Left ventricle myocardium inferior (tissue), 1 donor: ENCODE data around the gene RNASEH2A. TPM values are rescaled to one million over a fixed set of nuclear protein-coding genes. Genes with fewer than 3 reads are reported as not detected.
"Not testable (repeated sequence)": the region's sequence is repeated elsewhere in the genome, so short reads cannot be mapped to it uniquely, and the experiment has no call there.

Experiments
- DNase-seq: peaks from one replicate; pipeline ENCODE4 v3.0.0-alpha.2; 2020
- H3K27ac ChIP-seq: fragments of 200-600 bp; replicated peaks from 2 replicates; pipeline ENCODE4 v1.8.0; 2021
- H3K27me3 ChIP-seq: fragments of 200-600 bp; 2 replicates; pipeline ENCODE4 v1.8.0; 2021; ENCODE audit warnings: low read depth
- H3K36me3 ChIP-seq: fragments of 200-600 bp; 2 replicates; pipeline ENCODE4 v1.8.0; 2021
- H3K4me1 ChIP-seq: fragments of 200-600 bp; 2 replicates; pipeline ENCODE4 v1.8.0; 2021
- H3K4me3 ChIP-seq: fragments of 200-600 bp; 2 replicates; pipeline ENCODE4 v1.8.0; 2021; ENCODE audit warnings: mild to moderate bottlenecking, moderate library complexity
- H3K9me3 ChIP-seq: fragments of 200-600 bp; replicated peaks from 2 replicates; pipeline ENCODE4 v1.8.0; 2021
- CTCF ChIP-seq: fragments of 200-600 bp; IDR thresholded peaks from 2 replicates; pipeline ENCODE4 v1.8.0; 2021; ENCODE audit warnings: antibody characterized with exemption, mild to moderate bottlenecking, borderline replicate concordance
- intact Hi-C: fragments of 100-400 bp; cut with micrococcal nuclease; formaldehyde crosslinking; loops from one replicate; pipeline ENCODE4 v1.11.0; 2022
- total RNA-seq: library from RNA; stranded (reverse); fragmentation: NEBNext Ultra II Directional; extraction: Animal tissue kit (Norgen Biotek cat#: 25700); gene quantifications from one replicate; pipeline ENCODE4 v1.2.1, GENCODE V29; 2021
- donor health status: DM: no; HTN: yes; CAD: no; lungs with severe emphysema.

The RNASEH2A gene
- total RNA-seq, 1 donor from 2014 or later: 2.5 TPM

- Histone ChIP-seq H3K4me1 (peaks cover 60% of the 10 kb centered on the region), H3K36me3 (peaks cover 38% of the 10 kb centered on the region), H3K4me3 (peak overlapping the region; percentile 20), H3K27me3 (no peaks in the 10 kb centered on the region), H3K9me3 (no peaks in the 10 kb centered on the region), H3K27ac (peak overlapping the region; percentile 96)
- peak; percentile 59 for DNase-seq
- intact Hi-C loops: no loop called here
- peak; percentile 97 for TF ChIP-seq CTCF
These were observed 10.0 kb upstream of the RNASEH2A start for GRCh38 chr19:12796146-12797071.

- H3K4me1 ChIP-seq: peaks cover 60% of the 10 kb centered on the region
- no peak for DNase-seq
- no peaks in the 10 kb centered on the region for H3K27me3 ChIP-seq
- H3K4me3 ChIP-seq: no peak overlapping the region
- no peak for TF ChIP-seq CTCF
- H3K36me3 ChIP-seq: peaks cover 38% of the 10 kb centered on the region
- H3K27ac ChIP-seq: peak overlapping the region; percentile 96
- intact Hi-C loops: no loop called here
- H3K9me3 ChIP-seq: no peaks in the 10 kb centered on the region
These were observed 9.2 kb upstream of the RNASEH2A start for GRCh38 chr19:12797141-12797587.

- H3K27me3 ChIP-seq, H3K4me3 ChIP-seq, H3K27ac ChIP-seq, H3K9me3 ChIP-seq, DNase-seq, intact Hi-C loops: not testable (repeated sequence)
- Histone ChIP-seq H3K36me3 (peaks cover 38% of the 10 kb centered on the region), H3K4me1 (peaks cover 60% of the 10 kb centered on the region)
These were observed 8.8 kb upstream of the RNASEH2A start for GRCh38 chr19:12797607-12798006.

- H3K27me3 ChIP-seq: no peaks in the 10 kb centered on the region
- peak overlapping the region; percentile 93 for H3K27ac ChIP-seq
- peaks cover 40% of the 10 kb centered on the region for H3K4me1 ChIP-seq
- intact Hi-C loops: no loop called here
- H3K9me3 ChIP-seq: no peaks in the 10 kb centered on the region
- no peak for DNase-seq
- H3K36me3 ChIP-seq: peaks cover 38% of the 10 kb centered on the region
- TF ChIP-seq CTCF: no peak
- peak overlapping the region; percentile 98 for H3K4me3 ChIP-seq
These were observed 6.5 kb upstream of the RNASEH2A start for GRCh38 chr19:12799742-12800465.

GRCh38 chr19:12800466-12800770 is 6.0 kb upstream of the RNASEH2A start:
- Histone ChIP-seq H3K9me3 (no peaks in the 10 kb centered on the region), H3K4me3 (peak overlapping the region; percentile 98), H3K27ac (peak overlapping the region; percentile 93), H3K4me1 (peaks cover 40% of the 10 kb centered on the region), H3K27me3 (no peaks in the 10 kb centered on the region), H3K36me3 (peaks cover 38% of the 10 kb centered on the region)
- TF ChIP-seq CTCF: no peak
- no peak for DNase-seq
- intact Hi-C loops: no loop called here
